Activated CD4-positive, alpha-beta T cell treated with anti-CD3 and anti-CD28 coated beads, Interleukin-2, amount 50 U/mL, for 48 hours (primary cell): ENCODE results near the gene LKAAEAR1.
A peak's percentile ranks its signal among the peaks of the same experiment; 100 is the strongest.

Experiments used
- DNase-seq, 2 experiments: peaks; one replicate each; pipeline ENCODE4 v3.0.0-alpha.2; 2020

LKAAEAR1 gene

DNA sequence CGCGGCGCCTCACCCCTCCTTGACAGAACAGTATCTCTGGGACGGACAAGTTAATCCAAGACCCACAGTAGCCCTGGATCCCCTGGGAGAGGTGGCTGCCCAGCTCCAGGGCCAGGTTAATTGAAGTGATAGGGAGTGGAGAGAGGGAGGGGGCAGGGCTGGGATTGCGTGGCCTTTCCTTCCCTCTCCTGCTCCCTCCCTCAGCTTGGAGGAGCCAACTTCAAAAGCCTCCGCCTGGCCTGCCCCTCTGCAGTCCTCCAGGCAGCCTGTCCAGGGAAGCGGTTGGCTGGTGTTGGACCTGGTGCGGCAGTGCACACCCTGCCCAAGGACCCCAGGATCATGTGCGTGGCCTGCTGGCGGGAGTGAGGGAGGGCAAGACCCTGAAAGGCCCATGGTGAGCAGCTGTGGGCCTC, 48.3 kb downstream of the LKAAEAR1 start, which contains the start of gene C20orf204:
Gene C20orf204 (plus strand): TSS at position 250 of the 413 bp plus-strand sequence. CDS start 142 bp downstream, at position 392.
- no peak for DNase-seq

GRCh38 chr20:64035066-64035932, 48.9 kb downstream of the LKAAEAR1 start:
- DNase-seq: peak in 1 of 2 experiments; percentile 61

- DNase-seq: no peak
Measured at GRCh38 chr20:64033981-64034493, 50.2 kb downstream of the LKAAEAR1 start.
